ENCODE measurements around the gene GRIN2B.

DNA sequence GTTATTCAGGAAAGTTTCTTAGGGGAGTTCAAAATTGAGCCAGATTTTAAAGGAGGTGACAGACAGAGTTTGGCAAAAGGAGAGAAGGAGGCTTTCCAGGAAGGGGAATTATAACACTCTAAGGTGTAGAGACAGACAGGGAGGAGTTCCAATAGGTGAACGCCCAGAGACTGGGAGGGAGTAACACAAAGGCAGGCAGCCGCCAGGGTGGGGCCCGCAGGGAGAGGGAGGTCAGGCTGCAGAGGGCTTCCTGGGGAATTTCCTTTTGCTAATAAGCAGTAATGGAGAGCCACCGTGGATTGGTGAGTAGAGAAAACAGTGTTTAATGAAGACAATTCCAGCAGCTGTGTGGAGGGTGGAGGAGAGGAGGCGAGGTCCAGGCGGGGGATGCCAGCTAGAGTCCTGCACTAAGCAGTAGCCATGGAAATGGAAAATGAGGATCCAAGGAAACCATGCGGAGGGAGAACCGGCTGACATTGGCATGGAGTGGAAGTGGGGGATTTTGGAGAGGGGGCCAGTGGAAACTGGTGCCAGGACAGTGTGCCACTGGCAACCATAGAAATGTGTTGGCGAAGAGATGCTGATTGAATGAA is 22.2 kb downstream of the GRIN2B start:
- TF ChIP-seq, protein P1, sequence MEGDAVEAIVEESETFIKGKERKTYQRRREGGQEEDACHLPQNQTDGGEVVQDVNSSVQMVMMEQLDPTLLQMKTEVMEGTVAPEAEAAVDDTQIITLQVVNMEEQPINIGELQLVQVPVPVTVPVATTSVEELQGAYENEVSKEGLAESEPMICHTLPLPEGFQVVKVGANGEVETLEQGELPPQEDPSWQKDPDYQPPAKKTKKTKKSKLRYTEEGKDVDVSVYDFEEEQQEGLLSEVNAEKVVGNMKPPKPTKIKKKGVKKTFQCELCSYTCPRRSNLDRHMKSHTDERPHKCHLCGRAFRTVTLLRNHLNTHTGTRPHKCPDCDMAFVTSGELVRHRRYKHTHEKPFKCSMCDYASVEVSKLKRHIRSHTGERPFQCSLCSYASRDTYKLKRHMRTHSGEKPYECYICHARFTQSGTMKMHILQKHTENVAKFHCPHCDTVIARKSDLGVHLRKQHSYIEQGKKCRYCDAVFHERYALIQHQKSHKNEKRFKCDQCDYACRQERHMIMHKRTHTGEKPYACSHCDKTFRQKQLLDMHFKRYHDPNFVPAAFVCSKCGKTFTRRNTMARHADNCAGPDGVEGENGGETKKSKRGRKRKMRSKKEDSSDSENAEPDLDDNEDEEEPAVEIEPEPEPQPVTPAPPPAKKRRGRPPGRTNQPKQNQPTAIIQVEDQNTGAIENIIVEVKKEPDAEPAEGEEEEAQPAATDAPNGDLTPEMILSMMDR (IDR thresholded peaks at IDR 0.05; ENCODE audit: low read length), result no peak
- TF ChIP-seq EZH2 (optimal IDR thresholded peaks at IDR 0.05; ENCODE audit: low read depth, low read length), result no peak
- TF ChIP-seq EZH2phosphoT487 (IDR thresholded peaks at IDR 0.05; ENCODE audit: low read length), result no peak
